ENCODE data around the gene ZNHIT3. TPM values are rescaled to one million over a fixed set of nuclear protein-coding genes. Genes with fewer than 3 reads are reported as not detected.

ZNHIT3 gene
- total and polyA plus RNA-seq, 2 of the 4 experiments (the other 2 are of a cell fraction): 27.8 to 52.3 TPM

- TF ChIP-seq USF2 (IDR thresholded peaks at IDR 0.05; ENCODE audit: low read depth, low read length) (no peak), RAD21 (IDR thresholded peaks at IDR 0.05; ENCODE audit: low read length) (no peak), SMC3 (IDR thresholded peaks at IDR 0.05; ENCODE audit: low read depth, low read length) (no peak), FOS (IDR thresholded peaks at IDR 0.05; ENCODE audit: low read depth, low read length) (no peak)
Observed at GRCh38 chr17:36535669-36536081, 49.2 kb downstream of the ZNHIT3 start (continued).

GRCh38 chr17:36540696-36541095 is 54.2 kb downstream of the ZNHIT3 start:
- Histone ChIP-seq H2AK9ac (replicated peaks; ENCODE audit: low read depth, low read length, poor library complexity) (no peak overlapping the region), H3K27ac (ENCODE audit: insufficient read depth, low read length) (no peak overlapping the region), H3K79me1 (ENCODE audit: low read depth in 1 of 2, low read length in 2 of 2) (peaks cover 24 to 45% of the 10 kb centered on the region in 2 experiments), H2BK5ac (ENCODE audit: low read depth, low read length, poor library complexity, severe bottlenecking) (no peak overlapping the region), H3K36me3 (ENCODE audit: control insufficient read depth, insufficient read depth, low read length) (no peaks in the 10 kb centered on the region), H2BK15ac (ENCODE audit: low read depth, low read length) (no peak overlapping the region), H3K14ac (replicated peaks; ENCODE audit: low read depth, low read length) (no peak overlapping the region), H3K4ac (ENCODE audit: low read depth, low read length) (no peak overlapping the region), H4K5ac (ENCODE audit: low read depth, low read length) (no peak overlapping the region), H3K9me1 (ENCODE audit: insufficient read depth, low read length) (no peaks in the 10 kb centered on the region), H3K56ac (ENCODE audit: extremely low read depth, insufficient read depth, low read length) (no peak overlapping the region), H3K23ac (ENCODE audit: low read depth, low read length) (no peak overlapping the region), H4K8ac (ENCODE audit: low read depth in 2 of 2, low read length in 2 of 2) (no peak overlapping the region), H3K27me3 (ENCODE audit: control insufficient read depth, insufficient read depth, low read length) (no peaks in the 10 kb centered on the region), H4K91ac (ENCODE audit: insufficient read depth, low read depth, low read length) (no peak overlapping the region), H3K9me3 (ENCODE audit: control insufficient read depth, insufficient read depth, low read length) (no peaks in the 10 kb centered on the region), H2BK20ac (ENCODE audit: low read depth, low read length) (no peak overlapping the region), H4K20me1 (ENCODE audit: insufficient read depth, low read length) (peaks cover 3% of the 10 kb centered on the region), H3K4me2 (ENCODE audit: low read depth, low read length) (no peak overlapping the region), H2BK120ac (ENCODE audit: low read depth, low read length) (no peak overlapping the region), H3K4me3 (ENCODE audit: insufficient read depth, low read depth, low read length) (no peak overlapping the region), H3K4me1 (ENCODE audit: control insufficient read depth, insufficient read depth, low read length) (no peaks in the 10 kb centered on the region), H3K9ac (ENCODE audit: low read depth, low read length) (no peak overlapping the region), H3K18ac (ENCODE audit: low read depth, low read length) (no peak overlapping the region), H2AFZ (replicated peaks; ENCODE audit: low read length, poor library complexity) (no peak overlapping the region), H2AK5ac (ENCODE audit: low read depth, low read length) (no peak overlapping the region)
- CTCF ChIA-PET: no interaction called here
- WGBS, 2 experiments (ENCODE audit: extremely low coverage in 2 of 2, insufficient read length in 1 of 2): 100% methylated on average over 1 of the region's 3 CpGs; no CpG with 5 or more reads in 1 of the 2 experiments
- POLR2A ChIA-PET (ENCODE audit: unreplicated experiment): no interaction called here
- intact Hi-C loops (cut with micrococcal nuclease) (no loop called here), dilution Hi-C loops (cut with HindIII; ENCODE audit: low sequenced_read_pairs, unreplicated experiment) (no loop called here), in situ Hi-C loops (cut with MboI; ENCODE audit: low sequenced_read_pairs) (no loop called here)
- TF ChIP-seq USF2 (IDR thresholded peaks at IDR 0.05; ENCODE audit: low read depth, low read length): no peak
- no peak for TF ChIP-seq POLR2A (IDR thresholded peaks at IDR 0.05; ENCODE audit: low read depth, low read length)
- TF ChIP-seq MXI1 (IDR thresholded peaks at IDR 0.05; ENCODE audit: borderline replicate concordance, low read depth, low read length): no peak
- no peak for TF ChIP-seq MAZ (IDR thresholded peaks at IDR 0.05; ENCODE audit: borderline replicate concordance, low read depth, low read length)
- no peak for TF ChIP-seq NFE2L2 (IDR thresholded peaks at IDR 0.05; ENCODE audit: low read depth, low read length)
- no peak for TF ChIP-seq BHLHE40 (IDR thresholded peaks at IDR 0.05; ENCODE audit: low read depth, low read length)
- no peak for DNase-seq
- no peak for ATAC-seq (ENCODE audit: low read depth)
- no TSS peak for BruUV-seq (replicated peaks)

Measured in IMR-90 (cell line).